ENCODE data around the gene SCRT2.
"Not testable (repeated sequence)": the region's sequence is repeated elsewhere in the genome, so short reads cannot be mapped to it uniquely, and the experiment has no call there.

Gene SCRT2

GRCh38 chr20:675453-676314, at the start of gene SCRT2:
SCRT2 (minus strand) TSS chr20:675802; CDS start chr20:675601, 201 bp downstream.
- DNase-seq (ENCODE audit: low read depth), result peak; percentile 54

- not testable (repeated sequence) for DNase-seq (ENCODE audit: low read depth)
Measured at GRCh38 chr20:724797-725196, 49.2 kb upstream of the SCRT2 start.

GRCh38 chr20:723756-724155, 48.2 kb upstream of the SCRT2 start:
- no peak for DNase-seq (ENCODE audit: low read depth)

GRCh38 chr20:722822-723644, 47.4 kb upstream of the SCRT2 start:
- no peak for DNase-seq (ENCODE audit: low read depth)

- DNase-seq (ENCODE audit: low read depth), result no peak
Measured at GRCh38 chr20:721876-722275, 46.3 kb upstream of the SCRT2 start.

- no peak for DNase-seq (ENCODE audit: low read depth)
Measured at GRCh38 chr20:719816-720215, 44.2 kb upstream of the SCRT2 start.

GRCh38 chr20:719068-719467, 43.5 kb upstream of the SCRT2 start:
- no peak for DNase-seq (ENCODE audit: low read depth)

- DNase-seq (ENCODE audit: low read depth), result no peak
Measured at GRCh38 chr20:717832-718231, 42.2 kb upstream of the SCRT2 start.

DNA sequence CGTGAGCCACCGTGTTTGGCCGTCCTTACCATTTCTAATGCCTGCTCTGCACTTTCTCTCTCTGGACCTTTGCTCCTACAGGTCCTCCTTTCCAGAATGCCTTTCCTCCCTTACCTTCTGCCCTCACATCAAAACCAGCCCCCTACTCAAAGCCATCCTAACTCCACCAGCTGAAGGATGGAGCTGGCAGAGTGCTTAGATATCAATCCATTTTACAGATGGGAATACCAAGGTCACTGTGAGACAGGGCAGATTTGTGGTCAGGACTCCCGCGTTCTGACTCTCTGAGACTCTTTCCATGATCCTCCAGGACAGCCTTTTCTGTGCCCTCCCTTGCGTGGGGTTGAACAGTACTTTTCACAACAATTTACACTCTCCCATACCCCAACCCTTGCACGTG, 41.7 kb upstream of the SCRT2 start:
- DNase-seq (ENCODE audit: low read depth), result no peak

- no peak for DNase-seq (ENCODE audit: low read depth)
Measured at GRCh38 chr20:714453-714852, 38.9 kb upstream of the SCRT2 start.

DNA sequence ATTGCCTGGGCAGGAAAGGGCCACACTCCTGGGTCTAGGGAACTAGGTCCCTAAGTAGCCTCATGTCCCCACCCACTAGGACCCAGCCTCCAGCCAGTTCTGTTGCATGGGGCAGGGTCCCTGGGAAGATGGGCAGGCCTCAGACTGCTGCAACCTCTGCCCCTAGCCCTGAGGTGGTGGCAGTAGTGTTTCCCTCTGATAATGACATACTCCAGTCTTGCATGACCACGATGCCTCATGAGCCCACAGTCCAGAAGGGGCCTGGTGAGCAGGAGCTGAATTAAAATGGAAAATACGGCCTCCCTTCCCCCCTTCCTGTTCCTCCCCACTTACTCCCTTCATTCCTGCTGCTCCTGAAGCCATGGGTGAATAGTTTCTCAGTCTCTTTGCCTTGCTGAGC, 36.0 kb upstream of the SCRT2 start:
- DNase-seq (ENCODE audit: low read depth), result no peak

DNA sequence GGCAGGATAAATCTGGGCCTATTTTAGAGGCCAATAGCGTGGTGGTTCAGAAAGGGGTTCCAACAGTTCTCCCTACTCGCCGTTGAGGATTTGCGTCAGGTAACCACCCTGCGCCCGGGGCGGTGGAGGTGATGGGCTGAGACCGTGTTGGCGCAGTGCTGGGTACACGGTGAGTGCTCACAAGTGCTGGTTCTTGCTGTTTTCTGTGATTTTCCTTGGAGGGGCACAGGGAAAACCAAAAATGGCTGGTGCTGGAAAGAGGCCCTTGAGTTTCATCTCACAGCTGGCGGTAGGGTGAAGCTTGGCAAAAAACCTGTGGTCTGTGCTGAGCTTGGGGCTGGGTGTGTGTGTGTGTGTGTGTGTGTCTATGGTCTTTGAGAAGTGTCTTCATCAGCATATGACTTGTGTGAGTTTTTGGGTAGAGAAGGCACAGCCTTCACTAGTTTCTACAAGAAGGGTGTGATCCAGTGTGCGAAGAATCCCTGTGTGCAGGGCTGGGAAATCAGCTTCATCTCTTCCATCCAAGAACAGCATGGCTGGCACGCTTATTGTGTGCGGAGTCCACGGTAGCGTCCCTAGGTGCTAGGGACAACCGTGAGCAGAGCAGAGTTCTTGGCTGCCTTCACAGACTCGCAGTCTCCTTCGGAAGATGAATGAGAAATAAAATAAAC, 35.3 kb upstream of the SCRT2 start:
- no peak for DNase-seq (ENCODE audit: low read depth)

- DNase-seq (ENCODE audit: low read depth), result no peak
Measured at GRCh38 chr20:709991-710779, 34.6 kb upstream of the SCRT2 start.

- DNase-seq (ENCODE audit: low read depth), result no peak
Measured at GRCh38 chr20:709423-709822, 33.8 kb upstream of the SCRT2 start.

DNA sequence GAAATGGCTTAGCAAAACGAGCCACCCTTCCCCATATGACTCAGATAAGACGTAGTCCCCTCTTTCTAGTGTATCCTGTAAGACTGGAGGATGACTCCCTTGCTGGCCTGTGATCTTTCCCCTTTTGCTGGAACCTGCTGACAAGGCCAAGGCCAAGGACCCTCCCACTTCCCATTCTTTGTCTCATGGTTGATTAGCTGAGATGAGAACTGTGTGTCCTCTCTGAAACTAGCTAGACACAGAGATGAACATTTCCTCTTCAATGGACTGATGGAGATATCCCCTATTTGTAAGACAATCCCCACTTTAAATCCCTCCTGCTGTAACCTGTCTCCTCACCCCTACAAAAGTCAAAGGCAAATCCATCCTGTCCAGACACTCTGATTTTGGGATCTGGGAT, 33.4 kb upstream of the SCRT2 start:
- DNase-seq (ENCODE audit: low read depth), result no peak

- no peak for DNase-seq (ENCODE audit: low read depth)
Measured at GRCh38 chr20:707451-708110, 32.0 kb upstream of the SCRT2 start.

DNA sequence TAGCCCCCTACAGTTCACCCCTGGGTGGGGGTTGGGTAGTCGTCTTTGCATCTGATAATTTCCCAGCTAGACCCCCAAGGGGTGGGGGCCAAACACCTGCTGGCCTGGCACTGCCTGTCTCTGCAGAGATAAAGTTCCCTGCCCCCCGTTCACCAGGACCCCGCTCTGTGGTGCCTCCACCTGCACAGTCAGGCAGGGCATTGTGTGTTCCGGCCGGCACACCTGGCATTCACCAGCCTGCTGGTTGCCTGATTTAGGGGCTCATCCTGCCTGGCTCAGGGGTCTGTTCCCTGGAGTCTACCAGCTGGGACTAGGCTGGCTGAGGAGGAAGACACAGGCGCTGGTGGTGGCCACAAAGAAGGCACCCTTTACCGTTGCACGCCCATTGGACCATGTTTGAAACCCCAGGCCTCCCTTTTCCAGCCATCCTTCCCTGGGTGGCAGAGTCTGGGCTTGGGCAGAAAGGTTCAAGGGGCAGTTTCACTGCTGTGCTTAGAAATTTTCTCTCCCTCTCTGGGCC, 30.8 kb upstream of the SCRT2 start:
- no peak for DNase-seq (ENCODE audit: low read depth)

DNA sequence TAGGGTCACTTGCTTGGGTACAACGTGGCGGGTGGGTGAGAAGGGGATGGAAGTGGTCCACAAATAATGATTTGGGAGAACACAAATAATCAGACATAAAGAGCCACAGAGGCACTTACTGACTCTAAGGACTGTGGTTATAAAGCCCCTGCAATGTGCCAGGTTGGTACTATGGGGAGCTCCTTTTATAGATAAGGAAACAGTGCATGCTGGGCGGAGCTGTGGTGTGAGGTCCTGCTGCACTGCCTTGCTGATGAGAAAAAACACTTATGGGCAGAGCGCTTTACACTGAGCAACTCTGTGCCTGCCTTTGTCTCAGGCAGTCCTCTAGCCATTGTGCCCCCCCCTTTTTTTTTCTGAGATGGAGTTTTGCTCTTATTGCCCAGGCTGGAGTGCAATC, 29.1 kb upstream of the SCRT2 start:
- DNase-seq (ENCODE audit: low read depth), result no peak

- no peak for DNase-seq (ENCODE audit: low read depth)
Measured at GRCh38 chr20:703426-703825, 27.8 kb upstream of the SCRT2 start.

DNA sequence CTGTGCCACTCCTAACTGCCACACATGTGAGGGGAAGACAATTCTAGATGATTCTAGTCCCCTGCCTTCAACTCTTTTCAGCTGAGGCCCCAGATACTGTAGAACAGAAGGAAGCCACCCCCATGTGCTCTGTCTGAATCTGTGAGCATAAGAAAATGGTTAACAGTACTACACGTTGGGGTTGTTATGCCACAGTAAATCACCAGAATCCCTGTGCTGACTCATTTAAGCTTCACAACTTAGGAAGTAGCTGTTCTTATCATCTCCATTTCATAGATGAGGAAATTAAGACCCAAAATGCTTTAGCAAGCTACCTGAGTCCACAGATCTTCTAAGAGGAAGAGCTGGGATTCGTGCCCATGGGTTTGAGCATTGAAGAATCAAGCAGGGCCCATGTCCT, 27.4 kb upstream of the SCRT2 start:
- no peak for DNase-seq (ENCODE audit: low read depth)

Measured in GM04504 (cell line).